HepG2 (cell line): ENCODE results near the gene HID1. TPM values are rescaled to one million over a fixed set of nuclear protein-coding genes. Genes with fewer than 3 reads are reported as not detected.

Experiments
- IRF2 ChIP-seq: IDR thresholded peaks from 2 replicates; pipeline ENCODE4 v1.6.1; 2018; ENCODE audit warnings: missing genetic modification reagents, missing compliant biosample characterization
- KDM5A ChIP-seq: fragments of 200-600 bp; sonication (generic); IDR thresholded peaks from 2 replicates; pipeline ENCODE4 v1.7.0; 2018; ENCODE audit warnings: antibody characterized with exemption, mild to moderate bottlenecking, low read length, borderline replicate concordance
- KDM6A ChIP-seq: IDR thresholded peaks from 2 replicates; pipeline ENCODE4 v1.6.1; 2016; ENCODE audit warnings: low read depth
- MYPOP ChIP-seq: sonication (generic); formaldehyde crosslinking; IDR thresholded peaks from 2 replicates; pipeline ENCODE4 v1.8.1; 2023; ENCODE audit warnings: mild to moderate bottlenecking, moderate library complexity, missing genetic modification reagents
- NFE2L2 ChIP-seq: fragments of 150-350 bp; IDR thresholded peaks from 2 replicates; pipeline ENCODE4 v1.6.1; 2014; ENCODE audit warnings: low read length
- NFKB2 ChIP-seq: sonication (generic); formaldehyde crosslinking; IDR thresholded peaks from 2 replicates; pipeline ENCODE4 v1.4.0; 2020; ENCODE audit warnings: missing genetic modification reagents, borderline replicate concordance
- PCBP1 ChIP-seq: fragments of 200-400 bp; formaldehyde crosslinking; IDR thresholded peaks from 2 replicates; pipeline ENCODE4 v1.6.1; 2017; ENCODE audit warnings: mild to moderate bottlenecking, low read depth, low read length, borderline replicate concordance
- SETDB1 ChIP-seq: sonication (generic); formaldehyde crosslinking; IDR thresholded peaks from 2 replicates; pipeline ENCODE4 v1.5.1; 2020; ENCODE audit warnings: missing genetic modification reagents, mild to moderate bottlenecking, borderline replicate concordance
- ZBTB4 ChIP-seq: sonication (generic); formaldehyde crosslinking; IDR thresholded peaks from 2 replicates; pipeline ENCODE4 v1.4.0; 2020; ENCODE audit warnings: missing genetic modification reagents, mild to moderate bottlenecking, borderline replicate concordance
- ZFAT ChIP-seq: sonication (generic); formaldehyde crosslinking; conservative IDR thresholded peaks from 2 replicates; pipeline ENCODE4 v1.8.1; 2023; ENCODE audit warnings: missing genetic modification reagents, inconsistent platforms
- ZFX ChIP-seq: sonication (generic); formaldehyde crosslinking; IDR thresholded peaks from 2 replicates; pipeline ENCODE4 v1.4.0; 2020; ENCODE audit warnings: mild to moderate bottlenecking, low read depth, missing genetic modification reagents, moderate library complexity
- ZMAT3 ChIP-seq: sonication (generic); formaldehyde crosslinking; conservative IDR thresholded peaks from 2 replicates; pipeline ENCODE4 v1.7.0; 2021; ENCODE audit warnings: missing genetic modification reagents
- ZNF256 ChIP-seq: sonication (generic); formaldehyde crosslinking; conservative IDR thresholded peaks from 2 replicates; pipeline ENCODE4 v1.4.0; 2020; ENCODE audit warnings: missing genetic modification reagents
- ZNF335 ChIP-seq: sonication (generic); formaldehyde crosslinking; IDR thresholded peaks from 2 replicates; pipeline ENCODE4 v1.4.0; 2020; ENCODE audit warnings: missing genetic modification reagents
- ZNF563 ChIP-seq: sonication (generic); formaldehyde crosslinking; IDR thresholded peaks from 2 replicates; pipeline ENCODE4 v1.8.0; 2022; ENCODE audit warnings: mild to moderate bottlenecking, moderate library complexity, missing genetic modification reagents
- ZNF580 ChIP-seq: IDR thresholded peaks from 2 replicates; pipeline ENCODE4 v1.6.1; 2016; ENCODE audit warnings: low read depth, borderline replicate concordance
- polyA plus RNA-seq, 8 experiments: library from polyadenylated mRNA; depleted of rRNA in 3 of 8; stranded (reverse) in 7 of 8; unstranded in 1 of 8; fragments of >200 nt; fragmentation: Illumina TruSeq in 4 of 8; extraction: Trizol in 4 of 8; gene quantifications; 2 replicates each; pipeline versions ENCODE4 v1.2.1 to v1.2.3, GENCODE V29; 2011 to 2016; ENCODE audit warnings: low read depth in 4 of 8, missing spikeins in 1 of 8, mixed read lengths in 1 of 8; ENCODE audit not compliant: insufficient read depth in 1 of 8
- total RNA-seq, 5 experiments: library from RNA; depleted of rRNA; stranded (reverse); fragments of >200 nt; fragmentation: Illumina TruSeq; extraction: Trizol; gene quantifications; 2 replicates each; pipeline ENCODE4 v1.2.3, GENCODE V29; 2016; ENCODE audit warnings: low read depth in 1 of 5
- TF ChIP-seq, protein P1 (sequence below): sonication (generic); formaldehyde crosslinking; IDR thresholded peaks from 2 replicates; pipeline ENCODE4 v1.8.0; 2022; ENCODE audit warnings: mild to moderate bottlenecking, missing genetic modification reagents, moderate library complexity
- TF ChIP-seq, protein P2 (sequence below): sonication (generic); formaldehyde crosslinking; IDR thresholded peaks from 2 replicates; pipeline ENCODE4 v1.8.0; 2023; ENCODE audit warnings: mild to moderate bottlenecking, missing genetic modification reagents

Gene HID1
- total and polyA plus RNA-seq, 2 of the 13 experiments (the other 11 are each of a cell fraction or from before 2014, with no cell fraction given): 2.1 to 10.6 TPM

DNA sequence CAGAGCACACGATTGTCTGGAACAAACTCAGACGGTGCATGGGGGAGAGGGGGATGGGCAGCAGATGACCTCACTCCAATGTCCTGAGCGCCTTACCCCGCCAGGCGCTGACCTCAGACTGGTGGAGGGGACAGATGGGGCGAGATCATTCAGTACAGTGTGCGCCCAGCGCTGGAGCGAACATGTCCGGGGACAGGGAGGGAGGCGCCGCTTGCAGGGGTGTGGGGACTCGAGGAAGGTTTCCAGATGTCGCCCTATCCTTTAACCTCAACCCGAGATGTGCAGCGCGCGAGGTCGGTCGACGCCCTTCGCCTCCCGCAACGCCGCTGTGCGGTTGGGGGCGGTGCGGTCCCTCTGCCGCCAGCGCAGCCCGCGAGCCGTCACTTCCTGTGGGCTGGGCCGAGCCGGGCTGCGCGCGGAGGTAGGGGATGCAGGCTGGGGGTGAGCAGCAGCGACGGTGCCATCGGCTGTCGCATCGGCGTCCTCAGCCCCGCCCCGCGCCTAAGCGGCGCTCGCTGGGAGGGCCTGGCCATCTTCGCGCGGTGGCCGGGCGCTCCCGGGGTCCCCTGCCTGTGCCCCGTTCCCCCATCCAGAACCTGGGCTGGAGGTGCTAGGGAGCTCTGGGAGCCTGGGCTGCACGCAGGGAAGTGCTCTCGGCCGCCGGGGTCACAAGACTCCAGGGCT lies 9.6 kb upstream of the HID1 start (continued):
- TF ChIP-seq, protein P1, sequence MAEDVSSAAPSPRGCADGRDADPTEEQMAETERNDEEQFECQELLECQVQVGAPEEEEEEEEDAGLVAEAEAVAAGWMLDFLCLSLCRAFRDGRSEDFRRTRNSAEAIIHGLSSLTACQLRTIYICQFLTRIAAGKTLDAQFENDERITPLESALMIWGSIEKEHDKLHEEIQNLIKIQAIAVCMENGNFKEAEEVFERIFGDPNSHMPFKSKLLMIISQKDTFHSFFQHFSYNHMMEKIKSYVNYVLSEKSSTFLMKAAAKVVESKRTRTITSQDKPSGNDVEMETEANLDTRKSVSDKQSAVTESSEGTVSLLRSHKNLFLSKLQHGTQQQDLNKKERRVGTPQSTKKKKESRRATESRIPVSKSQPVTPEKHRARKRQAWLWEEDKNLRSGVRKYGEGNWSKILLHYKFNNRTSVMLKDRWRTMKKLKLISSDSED (CRISPR knock-in tag): no peak
- no peak for TF ChIP-seq KDM6A (CRISPR knock-in tag)
- peak; percentile 85; the same call in 1 of the 2 replicates for TF ChIP-seq ZNF335 (CRISPR knock-in tag)
- TF ChIP-seq ZFX (CRISPR knock-in tag): peak; percentile 89
- TF ChIP-seq MYPOP (CRISPR knock-in tag): peak; percentile 94
- TF ChIP-seq IRF2 (CRISPR knock-in tag): peak; percentile 56
- no peak for TF ChIP-seq NFE2L2
- TF ChIP-seq PCBP1: no peak
- peak; percentile 92; the same call in 1 of the 2 replicates for TF ChIP-seq ZBTB4 (CRISPR knock-in tag)
- no peak for TF ChIP-seq ZNF256
- peak; percentile 94; the same call in 1 of the 2 replicates for TF ChIP-seq NFKB2 (CRISPR knock-in tag)
- TF ChIP-seq ZNF580 (CRISPR knock-in tag): peak; percentile 69; the same call in 1 of the 2 replicates
- TF ChIP-seq ZMAT3: peak; percentile 98
- TF ChIP-seq ZNF563 (CRISPR knock-in tag): peak; percentile 94
- TF ChIP-seq, protein P2, sequence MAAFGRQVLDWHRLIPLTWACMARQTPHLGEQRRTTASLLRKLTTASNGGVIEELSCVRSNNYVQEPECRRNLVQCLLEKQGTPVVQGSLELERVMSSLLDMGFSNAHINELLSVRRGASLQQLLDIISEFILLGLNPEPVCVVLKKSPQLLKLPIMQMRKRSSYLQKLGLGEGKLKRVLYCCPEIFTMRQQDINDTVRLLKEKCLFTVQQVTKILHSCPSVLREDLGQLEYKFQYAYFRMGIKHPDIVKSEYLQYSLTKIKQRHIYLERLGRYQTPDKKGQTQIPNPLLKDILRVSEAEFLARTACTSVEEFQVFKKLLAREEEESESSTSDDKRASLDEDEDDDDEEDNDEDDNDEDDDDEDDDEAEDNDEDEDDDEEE (CRISPR knock-in tag): peak; percentile 87
- TF ChIP-seq KDM5A: no peak
- TF ChIP-seq SETDB1: no peak
- TF ChIP-seq ZFAT (CRISPR knock-in tag): no peak
